Sciatic nerve (tissue), 2 donors: Measurements from ENCODE around the gene RAD23B. TPM values are rescaled to one million over a fixed set of nuclear protein-coding genes. Genes with fewer than 3 reads are reported as not detected.
"Not testable (repeated sequence)": the region's sequence is repeated elsewhere in the genome, so short reads cannot be mapped to it uniquely, and the experiment has no call there.

Source experiments
- ATAC-seq: fragments of 200-7000 bp; cut with Tn5 transposase; one replicate; pipeline ENCODE4 v1.9.1; 2020; ENCODE audit warnings: mild to moderate bottlenecking, moderate library complexity
- DNase-seq: peaks from one replicate; pipeline ENCODE4 v3.0.0-alpha.2; 2020; ENCODE audit warnings: low spot score
- intact Hi-C: fragments of 100-400 bp; cut with DNase I; formaldehyde crosslinking; loops from one replicate; pipeline ENCODE4 v1.14.2; 2022
- total RNA-seq: library from RNA; stranded (reverse); fragmentation: NEBNext Ultra II Directional; extraction: Animal tissue kit (Norgen Biotek cat#: 25700); gene quantifications from one replicate; pipeline ENCODE4 v1.2.1, GENCODE V29; 2021
- donor health status: DM: no; HTN: no; CAD: no.
- donor health status: DM: no; HTN: no; CAD: no.

Gene RAD23B
- total RNA-seq: 83.4 TPM

DNA sequence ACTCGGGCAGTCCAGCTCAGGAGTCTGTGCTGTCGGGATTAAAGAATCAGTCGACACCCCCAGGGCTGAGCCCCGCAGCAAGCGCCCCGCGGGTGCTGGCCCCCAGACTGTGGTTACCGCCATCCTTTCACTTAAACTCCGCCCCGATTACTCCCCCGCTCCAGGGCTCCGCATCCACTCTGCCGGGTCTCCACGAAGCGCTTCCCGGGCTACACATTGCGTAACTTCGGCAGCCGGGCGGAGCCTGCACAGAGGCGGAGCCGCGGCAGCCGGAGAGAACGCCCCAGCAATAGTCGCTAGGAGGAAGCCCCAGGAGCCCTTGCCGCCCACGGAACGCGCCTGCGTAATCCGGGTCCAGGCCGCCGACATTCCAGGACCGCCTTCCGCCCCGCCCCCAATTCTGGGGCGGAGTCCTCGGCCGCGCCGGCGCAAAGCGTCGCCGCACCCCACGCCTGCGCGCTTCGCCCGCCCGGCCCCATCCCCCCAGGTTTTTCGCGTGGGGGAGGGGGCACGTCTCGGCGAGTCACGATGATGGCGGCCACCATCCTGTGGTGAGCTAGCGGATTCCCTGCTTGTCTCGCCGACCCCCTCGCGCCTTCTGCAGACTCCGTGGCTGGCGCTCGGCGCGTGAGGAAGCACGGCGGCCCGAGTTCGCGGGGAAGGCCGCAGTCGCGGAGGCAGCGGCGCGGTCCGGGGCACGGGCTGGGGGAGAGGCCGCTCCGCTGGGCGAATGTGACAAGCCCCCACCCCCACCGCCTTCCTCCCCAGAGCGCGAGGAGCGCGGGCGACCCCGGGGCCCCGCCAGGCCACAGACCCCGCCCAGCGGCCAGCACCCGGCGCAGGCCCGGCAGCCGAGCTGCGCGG is at the start of gene RAD23B:
TSS of gene RAD23B (plus strand) at position 521 of the 864 bp plus-strand sequence. CDS start 351 bp downstream, outside the sequence.
- ATAC-seq (peak; percentile 98), DNase-seq (peak; percentile 99)
- intact Hi-C loops: no loop called here

DNA sequence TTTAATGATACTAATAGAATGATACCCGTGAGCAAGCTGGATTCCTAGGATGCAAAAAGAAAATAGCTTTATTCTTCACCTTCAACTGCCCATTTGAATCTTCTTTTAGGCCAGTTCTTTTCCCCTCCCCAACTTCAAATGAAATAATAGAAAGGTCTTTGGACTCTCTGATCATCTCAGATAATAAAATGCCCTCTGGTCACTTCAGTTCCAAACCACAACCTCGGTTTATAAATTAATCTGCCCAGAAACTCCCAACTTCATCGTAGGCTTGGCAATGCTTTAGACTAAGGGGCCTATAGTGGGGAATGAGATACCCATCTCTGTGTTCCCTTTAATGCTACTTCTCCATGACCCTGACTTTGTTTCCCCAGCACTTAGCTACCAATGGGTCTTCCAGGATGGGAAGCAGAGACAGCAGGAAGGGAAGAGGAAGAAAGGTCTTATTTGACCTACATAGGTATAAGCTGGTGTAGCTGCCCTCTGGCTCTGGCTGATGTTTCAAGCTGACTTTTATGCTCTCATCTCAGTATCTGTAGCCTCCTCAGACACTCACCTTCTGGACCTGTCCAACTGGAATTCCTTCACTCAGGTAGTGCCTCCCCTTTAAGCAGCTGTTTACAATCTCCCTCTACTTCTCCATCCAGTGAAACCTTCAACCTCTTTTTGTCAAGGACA is 47.2 kb upstream of the RAD23B start:
- intact Hi-C loops: no loop called here
- ATAC-seq (no peak), DNase-seq (no peak)

DNA sequence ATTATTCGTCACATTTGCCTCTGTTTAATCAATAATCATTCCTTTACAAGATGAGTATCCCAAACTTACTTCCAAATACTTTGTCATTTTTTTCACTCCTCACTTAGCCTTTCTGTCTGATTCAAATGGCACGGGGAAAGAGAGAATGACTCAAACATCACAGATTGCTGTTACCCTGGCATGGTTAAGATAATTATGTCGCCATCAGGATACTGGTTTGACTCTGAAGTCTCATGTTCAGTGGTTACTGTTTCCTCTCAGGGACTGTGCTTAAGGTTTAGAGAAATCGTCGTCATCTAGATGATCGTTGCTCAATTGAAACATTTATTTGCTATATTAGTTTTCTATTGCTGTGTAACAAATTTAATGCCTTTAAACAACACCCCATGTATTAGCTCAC is 45.2 kb upstream of the RAD23B start:
- DNase-seq (no peak), ATAC-seq (no peak)
- intact Hi-C loops: no loop called here

DNA sequence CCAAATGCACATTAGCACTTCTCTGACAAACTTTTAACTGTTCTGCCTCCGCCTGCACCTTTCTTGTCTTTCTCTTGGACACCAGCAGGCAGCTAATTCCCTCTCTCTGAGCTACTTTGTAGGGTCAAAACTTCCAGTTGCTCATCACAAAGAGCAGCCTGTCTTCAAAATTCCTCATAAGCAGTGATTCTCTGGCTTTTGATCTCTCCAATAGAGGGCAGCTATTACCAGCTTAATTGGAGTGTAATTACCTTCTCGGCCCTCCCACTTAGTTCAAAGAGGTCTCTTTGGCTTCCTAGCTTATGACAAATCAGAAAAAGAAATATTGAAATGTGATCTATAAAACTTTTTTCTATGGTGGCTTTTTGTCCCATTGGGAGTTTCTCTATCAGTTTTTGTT is 43.6 kb upstream of the RAD23B start:
- ATAC-seq (peak; percentile 87), DNase-seq (no peak)
- intact Hi-C loops: no loop called here

DNA sequence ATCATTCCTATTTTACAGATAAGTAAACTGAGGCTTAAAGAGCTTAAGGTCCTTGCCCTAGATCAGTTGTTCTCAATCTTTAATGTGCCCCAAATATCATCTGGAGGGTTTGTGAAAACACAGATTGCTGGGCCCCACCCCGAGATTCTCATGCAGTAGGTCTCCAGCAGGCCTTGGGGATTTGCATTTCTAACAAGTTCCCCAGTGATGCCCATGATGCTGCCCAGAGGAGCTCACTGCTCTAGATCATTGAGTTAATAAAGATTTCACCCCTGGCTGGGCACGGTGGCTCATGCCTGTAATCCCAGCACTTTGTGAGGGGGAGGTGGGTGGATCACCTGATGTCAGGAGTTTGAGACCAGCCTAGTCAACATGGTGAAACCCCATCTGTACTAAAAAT is 42.8 kb upstream of the RAD23B start:
- ATAC-seq: peak; percentile 31
- intact Hi-C loops: no loop called here
- no peak for DNase-seq

DNA sequence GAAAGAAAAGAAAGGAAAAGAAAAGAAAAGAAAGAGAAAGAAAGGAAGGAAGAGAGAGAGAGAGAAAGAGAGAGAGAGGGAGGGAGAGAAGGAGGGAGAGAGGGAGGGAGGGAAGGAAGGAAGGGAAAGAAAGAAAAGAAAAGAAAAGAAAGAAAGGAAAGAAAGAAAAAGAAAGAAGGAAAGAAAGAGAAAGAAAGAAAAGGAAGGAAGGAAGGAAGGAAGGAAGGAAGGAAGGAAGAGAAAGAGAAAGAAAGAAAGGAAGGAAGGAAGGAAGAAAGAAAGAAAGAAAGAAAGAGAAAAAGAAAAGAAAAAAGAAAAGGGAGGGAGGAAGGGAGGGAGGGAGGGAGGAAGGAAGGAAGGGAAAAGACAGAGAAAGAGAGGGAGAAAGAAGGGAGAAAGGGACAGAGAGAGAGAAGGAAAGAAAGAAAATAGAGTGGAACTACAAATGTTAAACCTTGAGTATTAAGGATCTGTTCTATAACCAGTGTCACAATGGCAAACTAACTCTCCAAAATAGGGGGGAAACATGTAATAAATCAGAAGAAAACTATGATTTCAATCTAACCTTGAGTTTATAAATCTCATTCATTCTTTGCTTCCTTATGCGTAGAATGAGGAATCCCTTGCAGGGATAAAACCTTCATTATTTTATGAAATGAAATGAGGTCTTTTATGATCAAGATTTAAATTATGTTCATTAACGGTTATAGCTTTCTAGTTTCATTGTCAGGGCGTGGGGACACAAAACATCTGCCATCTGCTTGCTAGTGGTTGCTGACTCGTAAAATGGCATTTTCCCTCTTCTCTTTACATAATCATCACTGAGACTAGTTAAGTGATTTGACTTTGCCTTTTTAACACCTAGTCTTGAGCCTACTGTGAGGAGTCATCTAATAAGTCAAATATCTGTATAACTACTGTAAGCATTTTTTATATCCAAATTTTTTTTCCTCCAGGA is 40.7 kb upstream of the RAD23B start:
- DNase-seq (no peak), ATAC-seq (no peak)
- intact Hi-C loops: no loop called here

DNA sequence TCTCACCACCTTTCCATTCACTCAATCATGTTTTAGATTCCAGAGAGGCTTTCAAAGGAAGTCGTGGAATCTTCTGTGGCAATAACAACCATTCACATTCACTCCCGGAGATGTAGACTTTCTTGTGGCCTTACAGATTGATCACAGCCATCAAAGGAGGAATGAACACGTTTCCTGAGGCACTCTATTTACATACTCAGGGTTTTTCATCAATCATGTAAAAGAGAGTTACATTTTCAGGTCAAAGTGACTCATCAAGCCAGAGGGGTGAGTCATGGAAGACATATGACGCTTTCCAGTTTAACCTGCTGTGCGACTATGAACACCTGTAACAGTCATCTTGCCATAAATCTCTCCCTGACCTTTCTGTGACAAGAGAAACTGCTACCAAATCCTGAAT is 39.3 kb upstream of the RAD23B start:
- no peak for ATAC-seq
- no peak for DNase-seq
- intact Hi-C loops: no loop called here

DNA sequence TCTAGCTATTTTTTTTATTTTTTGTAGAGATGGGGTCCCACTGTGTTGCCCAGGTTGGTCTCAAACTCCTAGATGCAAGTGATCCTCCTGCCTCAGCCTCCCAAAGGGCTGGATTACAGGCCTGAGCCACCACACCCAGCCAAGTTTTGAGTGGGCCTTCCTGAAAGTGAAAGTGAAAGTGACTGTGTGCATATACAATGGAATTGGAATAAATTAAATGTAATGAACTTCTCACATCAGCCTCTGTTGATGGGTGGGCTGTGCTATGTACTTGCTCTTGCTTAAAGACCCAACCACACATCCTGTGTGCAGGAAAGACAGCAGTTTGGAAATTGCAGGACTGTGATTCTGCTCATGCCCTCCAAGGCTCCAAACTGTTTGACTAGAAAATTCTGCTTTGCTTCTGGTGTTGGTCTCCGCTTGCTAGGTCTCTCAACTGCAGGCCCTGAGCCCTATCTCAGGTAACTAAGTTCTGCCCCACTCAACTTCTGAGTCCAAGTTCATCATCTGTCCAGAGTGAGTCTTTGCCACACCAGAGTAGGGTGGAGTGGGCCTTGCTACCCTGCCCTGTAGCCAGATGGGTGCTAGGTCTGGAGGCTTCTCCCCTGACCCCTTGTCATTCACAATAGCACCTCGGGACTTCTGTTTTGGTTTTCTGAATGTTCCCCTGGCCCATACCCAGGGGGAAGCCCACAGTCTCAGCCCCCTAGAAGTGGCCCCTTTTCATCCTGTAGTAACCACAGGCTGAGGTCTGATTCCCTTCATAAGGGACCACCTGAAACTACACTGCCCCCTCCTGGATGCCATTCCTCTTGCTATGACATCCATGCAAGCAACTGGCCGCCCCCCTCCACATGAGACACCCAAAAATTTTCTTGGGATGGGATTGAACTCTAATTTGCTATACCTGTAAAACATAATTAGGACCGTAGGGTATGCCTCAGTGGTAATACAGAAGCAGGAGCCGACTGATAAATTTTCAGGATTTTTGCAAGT is 36.5 kb upstream of the RAD23B start:
- no peak for ATAC-seq
- intact Hi-C loops: no loop called here
- no peak for DNase-seq

DNA sequence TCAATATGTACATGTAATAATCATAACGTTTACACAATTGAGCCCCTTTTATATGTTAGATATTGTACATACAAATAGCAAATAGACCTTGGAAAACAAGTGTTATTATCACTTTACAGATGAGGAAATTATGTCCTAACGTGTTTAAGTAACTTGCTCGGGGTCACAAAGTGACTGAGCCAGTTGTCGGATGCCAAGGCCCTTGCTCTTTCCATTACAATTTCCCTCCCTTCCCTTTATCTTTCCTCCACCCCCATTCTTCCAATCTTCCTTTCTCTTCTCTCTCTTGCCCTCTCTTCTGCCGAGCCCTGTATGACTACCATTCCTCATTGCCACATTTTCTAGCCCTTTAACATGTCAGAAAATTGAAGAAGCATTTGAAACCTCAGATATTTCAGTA is 34.4 kb upstream of the RAD23B start:
- intact Hi-C loops: no loop called here

DNA sequence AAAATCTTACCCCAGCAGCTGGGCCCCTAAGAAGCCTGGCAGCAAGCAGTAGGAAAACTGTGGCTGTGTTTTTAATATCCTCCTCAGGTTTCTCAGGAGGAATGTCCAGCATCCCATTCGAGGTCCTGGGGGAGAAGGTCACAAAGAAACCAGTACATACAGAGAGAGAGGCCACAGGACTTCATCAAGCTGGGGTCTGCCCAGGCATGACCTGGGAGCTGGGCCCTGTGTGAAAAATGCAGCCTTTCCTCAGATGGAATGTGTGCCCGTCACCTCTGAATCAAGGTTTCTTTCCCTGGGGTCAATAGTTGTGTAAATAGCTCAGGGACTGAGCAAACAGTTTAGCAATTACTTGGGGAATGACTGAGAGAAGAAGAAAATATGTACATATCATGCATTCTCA is 33.9 kb upstream of the RAD23B start:
- DNase-seq (no peak), ATAC-seq (no peak)
- intact Hi-C loops: no loop called here

More for the DNA sequence above, 34.4 kb upstream of the RAD23B start:
- no peak for ATAC-seq
- no peak for DNase-seq

DNA sequence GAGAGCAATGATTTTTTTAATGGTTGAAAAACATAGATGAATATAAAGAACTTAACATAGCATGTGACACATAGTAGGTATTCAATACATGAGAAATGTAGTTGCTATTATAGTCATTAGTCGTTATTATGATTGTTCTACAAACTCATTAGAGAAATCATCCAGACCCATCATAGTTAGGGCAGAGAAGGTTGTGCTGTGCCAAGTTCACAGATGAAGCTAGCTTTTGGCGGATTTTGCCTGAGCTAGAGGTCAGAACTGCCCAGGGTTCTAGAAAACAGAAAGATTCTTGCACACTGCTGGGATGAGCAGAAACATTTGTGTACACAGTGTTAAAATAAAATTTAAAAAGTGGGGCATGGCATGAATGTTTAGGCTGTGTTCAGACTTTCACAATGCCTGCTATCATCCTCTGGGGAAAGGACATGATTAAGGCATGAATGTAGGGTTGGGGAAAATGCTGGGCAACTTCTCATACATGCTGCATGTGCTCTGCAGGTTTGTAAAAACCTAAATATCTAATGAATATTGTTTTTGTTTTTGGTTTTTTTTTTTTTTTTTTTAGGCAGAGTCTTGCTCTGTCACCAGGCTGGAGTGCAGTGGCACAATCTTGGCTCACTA is 33.3 kb upstream of the RAD23B start:
- no peak for ATAC-seq
- no peak for DNase-seq
- intact Hi-C loops: no loop called here

DNA sequence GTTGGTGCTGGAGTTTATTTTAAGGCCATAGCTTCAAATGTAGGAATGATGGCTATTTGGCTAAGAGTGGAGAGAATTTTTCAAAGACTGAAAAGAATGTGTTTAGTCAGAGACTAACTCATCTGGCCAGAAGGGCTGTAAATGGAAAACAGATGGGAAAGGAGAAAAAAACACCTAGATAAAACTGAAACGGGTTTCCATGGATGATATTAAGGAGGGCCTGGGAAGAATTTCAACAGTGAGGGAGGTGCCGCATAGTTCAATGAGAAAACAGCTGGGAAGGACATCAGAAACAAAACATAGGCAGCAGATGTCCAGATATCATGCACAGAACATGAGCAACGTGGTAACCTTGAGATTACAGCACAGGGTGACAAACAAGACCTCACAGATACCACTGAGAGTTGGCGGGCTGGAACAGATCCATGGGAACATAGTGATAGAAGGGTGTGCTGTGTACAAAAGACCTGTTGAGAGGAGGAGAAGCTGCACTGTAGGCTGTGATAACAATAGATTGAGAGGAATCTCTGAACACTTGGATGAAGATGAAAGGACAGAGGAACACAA is 31.2 kb upstream of the RAD23B start:
- DNase-seq (no peak), ATAC-seq (peak; percentile 95)
- intact Hi-C loops: no loop called here

DNA sequence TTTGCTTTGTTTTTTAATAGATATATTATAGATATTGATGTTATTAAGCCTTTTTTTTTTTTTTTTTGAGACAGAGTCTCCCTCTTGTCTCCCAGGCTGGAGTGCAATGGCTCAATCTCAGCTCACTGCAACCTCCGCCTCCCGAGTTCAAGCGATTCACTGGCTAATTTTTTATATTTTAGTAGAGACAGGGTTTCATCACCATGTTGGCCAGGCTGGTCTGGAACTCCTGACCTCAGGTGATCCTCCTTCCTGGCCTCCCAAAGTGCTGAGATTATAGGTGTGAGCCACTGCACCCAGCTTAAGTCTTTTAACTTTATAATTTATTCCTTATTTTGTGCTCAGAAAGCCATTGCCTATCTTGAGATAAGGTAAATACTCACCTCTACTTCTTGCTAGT is 24.2 kb upstream of the RAD23B start:
- no peak for ATAC-seq
- intact Hi-C loops: no loop called here
- DNase-seq: no peak

DNA sequence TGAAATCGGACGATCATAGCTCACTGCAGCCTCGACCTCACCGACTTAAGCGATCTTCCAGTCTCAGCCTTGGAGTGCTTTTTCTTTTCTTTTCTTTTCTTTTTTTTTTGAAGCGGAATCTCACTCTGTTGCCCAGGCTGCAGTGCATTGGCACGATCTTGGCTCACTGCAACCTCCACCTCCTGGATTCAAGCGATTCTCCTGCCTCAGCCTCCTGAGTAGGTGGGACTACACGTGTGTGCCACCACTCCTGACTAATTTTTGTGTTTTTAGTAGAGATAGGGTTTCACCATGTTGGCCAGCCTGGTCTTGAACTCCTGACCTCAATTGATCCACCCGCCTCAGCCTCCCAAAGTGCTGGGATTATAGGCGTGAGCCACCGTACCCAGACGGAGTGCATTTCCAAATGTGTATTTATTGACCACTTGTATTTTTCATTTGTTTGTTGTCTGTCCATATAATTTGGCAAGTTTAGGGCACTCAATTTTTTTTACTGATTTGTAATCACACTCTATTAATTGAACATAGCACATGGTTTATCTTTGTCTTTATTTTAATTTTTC is 23.2 kb upstream of the RAD23B start:
- intact Hi-C loops, DNase-seq, ATAC-seq: not testable (repeated sequence)

DNA sequence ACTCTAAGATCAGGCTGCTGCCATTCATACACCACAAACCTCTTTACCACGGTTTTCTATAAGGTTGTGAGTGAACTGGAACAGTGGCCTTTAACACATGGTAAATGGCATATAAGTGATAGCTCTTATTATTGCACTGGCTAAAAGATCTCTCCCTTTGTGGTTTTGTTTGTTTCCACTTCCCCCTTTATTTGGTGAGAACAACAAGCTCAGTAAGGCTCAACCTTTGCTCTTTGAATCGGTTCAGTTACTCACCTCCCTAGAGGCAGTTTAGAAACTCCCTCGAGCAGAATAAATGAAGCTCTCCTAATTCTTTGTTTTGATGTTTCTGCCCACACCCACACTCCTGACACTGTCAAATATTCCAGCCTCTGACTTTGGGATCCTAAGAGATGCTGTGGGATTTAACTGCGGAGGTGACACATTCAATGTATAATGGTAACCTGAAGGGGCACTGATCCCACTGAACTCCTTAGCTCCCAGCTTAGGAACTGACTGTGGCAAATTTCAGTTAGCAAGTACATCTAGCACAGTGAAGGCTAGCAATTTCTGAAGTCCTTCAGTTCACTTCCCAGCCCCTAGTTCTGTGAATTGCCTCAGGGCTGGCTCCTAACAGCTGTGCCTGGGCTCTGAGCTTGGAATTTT is 22.5 kb upstream of the RAD23B start:
- intact Hi-C loops: no loop called here
- peak; percentile 62 for ATAC-seq
- no peak for DNase-seq

DNA sequence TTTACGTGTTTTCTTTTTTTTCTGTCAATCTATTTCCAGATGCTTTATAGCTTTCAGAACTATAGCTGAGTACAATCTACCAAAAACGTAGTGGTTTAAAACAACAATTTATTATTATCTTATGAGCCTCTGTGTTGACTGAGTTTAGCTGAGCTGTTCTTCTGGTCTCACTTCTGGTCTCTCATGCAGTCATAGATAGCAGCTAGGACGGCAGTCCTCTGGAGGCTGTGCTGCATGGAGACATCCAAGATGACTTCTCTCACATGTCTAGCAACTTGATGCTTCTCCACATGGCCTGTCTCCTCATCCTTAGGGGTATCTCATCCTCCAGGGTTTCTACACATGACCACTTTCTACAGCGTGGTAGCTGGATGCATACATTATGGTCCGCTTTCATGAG is 22.0 kb upstream of the RAD23B start:
- DNase-seq (no peak), ATAC-seq (peak; percentile 42)
- intact Hi-C loops: no loop called here

DNA sequence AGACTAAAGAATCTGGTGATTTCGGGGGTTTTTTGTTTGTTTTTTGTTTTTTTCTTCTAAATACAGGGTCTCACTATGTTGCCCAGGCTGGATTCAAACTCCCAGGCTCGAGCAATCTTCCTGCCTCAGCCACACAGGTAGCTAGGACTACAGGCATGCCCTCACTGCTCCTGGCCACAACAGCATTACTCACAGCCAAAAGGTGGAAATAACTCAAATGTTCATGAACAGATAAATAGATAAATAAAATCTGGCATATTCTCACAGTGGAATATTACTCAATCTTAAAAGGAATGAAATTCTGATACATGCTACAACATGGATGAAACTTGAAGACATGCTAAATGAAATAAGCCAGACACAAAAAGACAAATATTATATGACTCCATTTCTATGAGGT is 19.8 kb upstream of the RAD23B start:
- intact Hi-C loops: no loop called here
- no peak for ATAC-seq
- no peak for DNase-seq
